ENCODE results near the gene ANGEL1.

The ANGEL1 gene

DNA sequence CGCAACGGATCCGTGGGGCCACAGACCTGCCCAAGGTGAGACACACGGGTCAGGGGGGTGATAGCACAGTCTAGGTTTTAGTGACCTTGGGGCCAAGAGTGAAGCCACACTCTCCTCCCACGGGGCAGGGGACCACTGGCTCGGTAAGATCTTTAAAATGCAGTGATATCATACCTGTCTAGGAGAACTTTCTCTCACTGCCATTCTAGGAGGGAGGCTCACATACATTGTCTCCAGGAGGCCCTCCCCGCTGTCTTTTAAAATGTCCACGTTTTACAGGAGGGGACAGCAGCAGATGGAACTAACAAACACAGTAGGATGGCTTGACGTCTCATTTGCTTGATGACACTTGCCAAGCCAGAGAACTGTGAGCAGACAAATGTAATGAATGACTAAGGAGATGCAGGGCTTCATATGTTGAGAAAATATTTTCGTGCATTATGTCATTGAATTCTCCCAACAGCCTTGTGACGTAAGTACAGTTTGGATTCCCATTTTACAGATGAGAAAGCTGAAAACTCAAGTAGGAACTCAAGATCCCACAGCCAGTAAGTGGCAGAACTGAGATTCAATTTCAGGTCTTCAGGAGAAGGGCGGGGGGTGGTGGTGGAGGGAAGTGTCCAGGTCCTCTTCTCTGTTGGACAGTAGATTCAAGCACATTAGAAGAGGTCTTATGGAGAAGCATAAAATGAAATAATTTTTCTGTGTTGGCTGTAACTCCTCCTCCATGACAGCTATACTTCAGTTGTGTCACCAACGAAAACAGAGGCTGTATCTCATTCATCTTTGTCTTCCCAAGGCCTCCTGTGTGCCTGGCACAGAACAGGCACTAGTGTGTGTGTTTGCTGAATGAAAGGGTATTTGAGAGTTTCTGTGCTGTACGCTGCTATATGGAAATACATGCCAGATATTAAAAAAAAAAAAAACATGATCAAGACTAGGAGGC is 49.3 kb downstream of the ANGEL1 start:
- H3K4me3 ChIP-seq (replicated peaks; ENCODE audit: low read depth, low read length): no peak overlapping the region
- DNase-seq (ENCODE audit: extremely low read depth, insufficient read length): no peak
- H3K36me3 ChIP-seq (ENCODE audit: control insufficient read depth, insufficient read depth, low read length): no peaks in the 10 kb centered on the region
- no peaks in the 10 kb centered on the region for H3K27me3 ChIP-seq (replicated peaks; ENCODE audit: control insufficient read depth, insufficient read depth, low read length)
- TF ChIP-seq, protein P1, sequence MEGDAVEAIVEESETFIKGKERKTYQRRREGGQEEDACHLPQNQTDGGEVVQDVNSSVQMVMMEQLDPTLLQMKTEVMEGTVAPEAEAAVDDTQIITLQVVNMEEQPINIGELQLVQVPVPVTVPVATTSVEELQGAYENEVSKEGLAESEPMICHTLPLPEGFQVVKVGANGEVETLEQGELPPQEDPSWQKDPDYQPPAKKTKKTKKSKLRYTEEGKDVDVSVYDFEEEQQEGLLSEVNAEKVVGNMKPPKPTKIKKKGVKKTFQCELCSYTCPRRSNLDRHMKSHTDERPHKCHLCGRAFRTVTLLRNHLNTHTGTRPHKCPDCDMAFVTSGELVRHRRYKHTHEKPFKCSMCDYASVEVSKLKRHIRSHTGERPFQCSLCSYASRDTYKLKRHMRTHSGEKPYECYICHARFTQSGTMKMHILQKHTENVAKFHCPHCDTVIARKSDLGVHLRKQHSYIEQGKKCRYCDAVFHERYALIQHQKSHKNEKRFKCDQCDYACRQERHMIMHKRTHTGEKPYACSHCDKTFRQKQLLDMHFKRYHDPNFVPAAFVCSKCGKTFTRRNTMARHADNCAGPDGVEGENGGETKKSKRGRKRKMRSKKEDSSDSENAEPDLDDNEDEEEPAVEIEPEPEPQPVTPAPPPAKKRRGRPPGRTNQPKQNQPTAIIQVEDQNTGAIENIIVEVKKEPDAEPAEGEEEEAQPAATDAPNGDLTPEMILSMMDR (IDR thresholded peaks at IDR 0.05; ENCODE audit: insufficient read depth, low read length, poor library complexity, severe bottlenecking): no peak

- Histone ChIP-seq H3K27me3 (replicated peaks; ENCODE audit: control insufficient read depth, insufficient read depth, low read length) (no peaks in the 10 kb centered on the region), H3K4me3 (replicated peaks; ENCODE audit: low read depth, low read length) (peak overlapping the region; percentile 62), H3K36me3 (ENCODE audit: control insufficient read depth, insufficient read depth, low read length) (no peaks in the 10 kb centered on the region)
- no peak for DNase-seq (ENCODE audit: extremely low read depth, insufficient read length)
- TF ChIP-seq, protein P1 (IDR thresholded peaks at IDR 0.05; ENCODE audit: insufficient read depth, low read length, poor library complexity, severe bottlenecking): no peak
Measured at GRCh38 chr14:76762411-76763095, 50.1 kb downstream of the ANGEL1 start.

GRCh38 chr14:76761960-76762410 is 50.7 kb downstream of the ANGEL1 start:
- Histone ChIP-seq H3K27me3 (replicated peaks; ENCODE audit: control insufficient read depth, insufficient read depth, low read length) (no peaks in the 10 kb centered on the region), H3K36me3 (ENCODE audit: control insufficient read depth, insufficient read depth, low read length) (no peaks in the 10 kb centered on the region), H3K4me3 (replicated peaks; ENCODE audit: low read depth, low read length) (peak overlapping the region; percentile 62)
- no peak for DNase-seq (ENCODE audit: extremely low read depth, insufficient read length)
- TF ChIP-seq, protein P1 (IDR thresholded peaks at IDR 0.05; ENCODE audit: insufficient read depth, low read length, poor library complexity, severe bottlenecking): no peak

DNA sequence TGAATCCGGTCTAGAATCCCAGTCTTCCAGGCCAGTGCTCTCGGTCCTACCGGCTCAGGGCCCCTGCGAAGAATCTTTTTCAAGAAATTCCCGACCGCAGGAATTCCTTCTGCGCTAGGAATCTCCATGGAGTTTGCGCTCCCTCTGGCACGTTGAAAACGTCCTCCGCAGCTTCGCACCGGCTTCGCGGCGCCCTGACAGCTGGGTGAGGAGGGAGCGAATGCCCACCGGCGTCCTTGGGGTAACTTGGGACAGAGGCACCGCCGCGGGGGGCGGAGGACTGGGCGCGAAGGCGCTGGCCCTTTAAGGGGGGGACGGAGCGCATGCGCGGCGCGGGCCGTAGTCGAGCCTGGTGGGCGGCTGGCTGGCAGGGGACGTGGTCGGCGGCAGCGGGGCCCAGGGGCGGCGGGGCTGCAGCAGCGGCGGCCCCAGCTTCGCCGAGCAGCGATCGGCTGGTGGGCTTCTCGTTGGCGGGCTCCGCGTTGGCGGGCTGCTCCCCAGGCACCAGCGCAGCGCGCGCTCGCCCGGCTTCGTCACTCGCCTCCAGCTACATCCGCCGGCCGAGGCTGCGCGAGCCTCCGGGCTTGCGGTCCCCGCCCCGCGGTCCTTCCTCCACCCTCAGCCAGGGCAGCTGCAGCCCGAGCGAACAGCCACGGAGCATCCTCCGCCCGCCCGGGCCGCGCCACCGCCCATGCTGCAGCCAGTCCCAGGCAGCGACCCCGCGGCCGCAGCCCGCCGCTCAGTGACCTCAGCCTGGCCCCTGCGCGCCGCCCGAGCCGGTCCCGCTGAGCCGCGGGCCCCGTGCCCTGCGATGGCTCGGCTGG is 51.3 kb downstream of the ANGEL1 start, which contains the start of gene VASH1:
VASH1 (plus strand) TSS at position 333 of the 824 bp plus-strand sequence. CDS start 1,354 bp downstream, outside the sequence.
- TF ChIP-seq, protein P1 (IDR thresholded peaks at IDR 0.05; ENCODE audit: insufficient read depth, low read length, poor library complexity, severe bottlenecking): no peak
- DNase-seq (ENCODE audit: extremely low read depth, insufficient read length): peak; percentile 81
- H3K36me3 ChIP-seq (ENCODE audit: control insufficient read depth, insufficient read depth, low read length): no peaks in the 10 kb centered on the region
- H3K4me3 ChIP-seq (replicated peaks; ENCODE audit: low read depth, low read length): peak within 1 kb of the TSS; percentile 62
- H3K27me3 ChIP-seq (replicated peaks; ENCODE audit: control insufficient read depth, insufficient read depth, low read length): no peaks in the 10 kb centered on the region

- Histone ChIP-seq H3K4me3 (replicated peaks; ENCODE audit: low read depth, low read length) (peak overlapping the region; percentile 62), H3K27me3 (replicated peaks; ENCODE audit: control insufficient read depth, insufficient read depth, low read length) (no peaks in the 10 kb centered on the region), H3K36me3 (ENCODE audit: control insufficient read depth, insufficient read depth, low read length) (no peaks in the 10 kb centered on the region)
- no peak for DNase-seq (ENCODE audit: extremely low read depth, insufficient read length)
- TF ChIP-seq, protein P1 (IDR thresholded peaks at IDR 0.05; ENCODE audit: insufficient read depth, low read length, poor library complexity, severe bottlenecking): no peak
Measured at GRCh38 chr14:76760331-76761135, 52.1 kb downstream of the ANGEL1 start.
